Measurements from ENCODE around the gene TFB2M. TPM values are rescaled to one million over a fixed set of nuclear protein-coding genes. Genes with fewer than 3 reads are reported as not detected.

The TFB2M gene
- total and polyA plus RNA-seq, 7 experiments from 2014 or later, result 9.5 to 18.2 (median 10.8) TPM

DNA sequence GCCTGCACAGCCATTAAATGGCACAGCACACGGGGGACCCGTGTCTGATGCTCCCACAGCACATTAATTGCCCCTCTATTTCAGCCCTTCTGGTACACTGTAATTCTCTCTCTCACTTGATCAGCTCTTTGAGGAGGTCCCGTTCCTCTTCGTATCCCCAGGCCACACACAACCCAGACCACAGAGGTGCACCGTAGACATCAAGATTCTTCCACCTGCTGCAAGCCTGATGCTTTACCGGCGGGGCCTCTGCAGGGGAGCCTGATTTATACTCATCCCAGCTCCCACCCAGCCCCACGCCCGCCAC, 59.7 kb downstream of the TFB2M start:
- DNase-seq (no peak), ATAC-seq (peak; percentile 2)
- H3K4me1 Mint-ChIP-seq, result peaks cover 22 to 46% (median 30%) of the 10 kb centered on the region in 7 donors
- peak overlapping the region; percentile 88 to 96 (median 93) for H3K4me3 Mint-ChIP-seq
- H3K27ac ChIP-seq (ENCODE audit: low read depth, low read length), result peak overlapping the region; percentile 75
- peaks cover 4 to 6% of the 10 kb centered on the region in 2 donors for H3K4me1 ChIP-seq (ENCODE audit: control insufficient read depth in 2 of 2, insufficient read depth in 2 of 2, low read length in 2 of 2)
- CTCF ChIA-PET, result interaction anchor here (0.6 to 1.3 kb wide), 4 partner anchors 9 to 194 kb away, joined by 3 to 9 read pairs (median 6); no protein-coding TSS in a partner anchor
- H3K9me3 Mint-ChIP-seq, result no peaks in the 10 kb centered on the region
- H3K27me3 Mint-ChIP-seq, result no peaks in the 10 kb centered on the region
- H3K4me3 ChIP-seq (ENCODE audit: low read length), result peak overlapping the region; percentile 78
- intact Hi-C loops (cut with micrococcal nuclease), result loop anchor here (2.0 to 10.0 kb wide), 4 partner anchors 598 to 1852 kb away; partner anchors contain the start of genes DESI2 (in 1 of the 2), NLRP3 (in 1 of the 2) and ZNF669 (in 1 of the 2)
- POLR2A ChIA-PET, result interaction anchor here (1.3 to 1.9 kb wide), 3 partner anchors 9 to 61 kb away, joined by 4 to 5 read pairs (median 4); partner anchors contain the start of gene CNST
- no peaks in the 10 kb centered on the region for H3K36me3 ChIP-seq (ENCODE audit: control insufficient read depth in 2 of 3, insufficient read depth in 3 of 3, low read length in 3 of 3)
- H3K27me3 ChIP-seq (ENCODE audit: control insufficient read depth in 2 of 2, insufficient read depth in 2 of 2, low read length in 2 of 2), result no peaks in the 10 kb centered on the region
- H3K27ac Mint-ChIP-seq, result peak overlapping the region; percentile 75 to 94 (median 87)
- H3K36me3 Mint-ChIP-seq, result peaks cover 0 to 12% (median 0%) of the 10 kb centered on the region in 5 donors
- H3K9me3 ChIP-seq (ENCODE audit: control insufficient read depth in 2 of 3, low read length in 3 of 3), result no peaks in the 10 kb centered on the region

DNA sequence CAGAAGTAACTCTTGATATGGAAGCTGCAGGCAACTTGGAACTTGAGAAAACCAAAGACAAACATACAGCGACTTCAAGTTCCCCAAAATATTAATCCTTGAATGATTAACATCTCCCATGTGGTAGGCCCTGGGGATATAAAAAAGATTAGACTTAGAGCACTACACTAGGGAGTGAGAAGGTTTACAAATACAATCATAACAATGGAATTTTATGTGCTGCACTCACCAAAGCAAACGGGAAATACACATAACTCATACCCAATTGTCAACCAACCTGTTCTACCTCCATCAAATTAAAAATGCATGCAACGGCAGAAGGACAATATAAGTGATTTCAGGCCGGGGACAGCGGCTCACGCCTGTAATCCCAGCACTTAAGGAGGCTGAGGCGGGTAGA, 62.7 kb downstream of the TFB2M start:
- DNase-seq, result no peak
- no peak overlapping the region for H3K4me3 ChIP-seq (ENCODE audit: low read length)
- intact Hi-C loops (cut with micrococcal nuclease), result loop anchor here (10.0 kb wide), 3 partner anchors 601 to 1849 kb away; partner anchors contain the start of genes DESI2 (in 1 of the 2), NLRP3 (in 1 of the 2) and ZNF669 (in 1 of the 2)
- no peak overlapping the region for H3K27ac ChIP-seq (ENCODE audit: low read depth, low read length)
- Mint-ChIP-seq H3K4me1 (peaks cover 27 to 50% (median 30%) of the 10 kb centered on the region in 7 donors), H3K4me3 (no peak overlapping the region), H3K9me3 (no peaks in the 10 kb centered on the region), H3K27ac (peak overlapping the region in 1 of 9 donors; percentile 5), H3K27me3 (no peaks in the 10 kb centered on the region), H3K36me3 (peaks cover 0 to 12% (median 0%) of the 10 kb centered on the region in 5 donors)
- H3K36me3 ChIP-seq (ENCODE audit: control insufficient read depth in 2 of 3, insufficient read depth in 3 of 3, low read length in 3 of 3), result no peaks in the 10 kb centered on the region
- H3K27me3 ChIP-seq (ENCODE audit: control insufficient read depth in 2 of 2, insufficient read depth in 2 of 2, low read length in 2 of 2), result no peaks in the 10 kb centered on the region
- POLR2A ChIA-PET, result no interaction called here
- no peak for ATAC-seq
- CTCF ChIA-PET, result no interaction called here
- H3K9me3 ChIP-seq (ENCODE audit: control insufficient read depth in 2 of 3, low read length in 3 of 3), result no peaks in the 10 kb centered on the region
- peaks cover 4 to 6% of the 10 kb centered on the region in 2 donors for H3K4me1 ChIP-seq (ENCODE audit: control insufficient read depth in 2 of 2, insufficient read depth in 2 of 2, low read length in 2 of 2)

DNA sequence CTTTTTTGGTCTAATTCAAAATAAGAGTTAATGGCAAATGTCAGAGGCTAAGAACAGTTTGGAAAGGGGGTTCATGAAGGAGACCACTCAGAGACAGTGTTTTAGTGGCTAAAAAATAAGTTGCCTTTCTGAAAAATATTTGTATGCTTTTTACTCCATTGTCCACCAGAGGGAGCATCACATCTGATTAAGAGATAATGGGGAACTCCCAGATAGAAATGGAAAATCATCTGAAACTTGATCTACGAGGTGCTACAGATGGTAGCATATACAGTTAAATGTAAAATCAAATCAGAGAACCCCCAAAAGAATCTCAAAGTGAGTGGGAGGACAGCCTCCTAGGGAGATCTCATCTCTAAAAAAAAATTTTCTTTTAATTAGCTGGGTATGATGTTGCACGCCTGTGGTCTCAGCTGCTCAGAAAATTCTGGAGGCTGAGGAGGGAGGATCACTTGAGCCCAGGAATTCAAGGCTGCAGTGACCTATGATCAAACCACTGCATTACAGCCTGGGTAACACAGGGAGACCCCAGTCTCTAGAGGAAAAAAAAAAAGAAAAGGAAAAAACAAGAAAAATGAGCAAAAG, 68.6 kb downstream of the TFB2M start:
- Histone ChIP-seq H3K27me3 (ENCODE audit: control insufficient read depth in 2 of 2, insufficient read depth in 2 of 2, low read length in 2 of 2) (no peaks in the 10 kb centered on the region), H3K9me3 (ENCODE audit: control insufficient read depth in 2 of 3, low read length in 3 of 3) (no peaks in the 10 kb centered on the region), H3K36me3 (ENCODE audit: control insufficient read depth in 2 of 3, insufficient read depth in 3 of 3, low read length in 3 of 3) (no peaks in the 10 kb centered on the region), H3K4me3 (ENCODE audit: low read length) (no peak overlapping the region), H3K27ac (ENCODE audit: low read depth, low read length) (no peak overlapping the region), H3K4me1 (ENCODE audit: control insufficient read depth in 2 of 2, insufficient read depth in 2 of 2, low read length in 2 of 2) (peaks cover 0 to 4% of the 10 kb centered on the region in 2 donors)
- ATAC-seq (peak; percentile 86), DNase-seq (peak in 7 of 9 donors; percentile 46 to 74 (median 65))
- Mint-ChIP-seq H3K27me3 (no peaks in the 10 kb centered on the region), H3K9me3 (no peaks in the 10 kb centered on the region), H3K36me3 (peaks cover 0 to 4% (median 0%) of the 10 kb centered on the region in 5 donors), H3K4me3 (no peak overlapping the region), H3K4me1 (peaks cover 7 to 25% (median 21%) of the 10 kb centered on the region in 7 donors), H3K27ac (peak overlapping the region in 4 of 9 donors; percentile 33 to 74 (median 49))
- ChIA-PET CTCF (interaction anchor here (0.6 to 1.2 kb wide), 11 partner anchors 8 to 988 kb away, joined by 3 to 9 read pairs (median 4); partner anchors contain the start of gene SMYD3), POLR2A (interaction anchor here (0.6 to 0.9 kb wide), 4 partner anchors 9 to 341 kb away, joined by 3 to 5 read pairs (median 4); partner anchors contain the start of gene SMYD3)
- intact Hi-C loops (cut with micrococcal nuclease), result loop anchor here (1.0 to 10.0 kb wide), 9 partner anchors 10 to 1633 kb away; partner anchors contain the start of genes SMYD3 (in 2 of the 2) and HNRNPU (in 1 of the 2)

DNA sequence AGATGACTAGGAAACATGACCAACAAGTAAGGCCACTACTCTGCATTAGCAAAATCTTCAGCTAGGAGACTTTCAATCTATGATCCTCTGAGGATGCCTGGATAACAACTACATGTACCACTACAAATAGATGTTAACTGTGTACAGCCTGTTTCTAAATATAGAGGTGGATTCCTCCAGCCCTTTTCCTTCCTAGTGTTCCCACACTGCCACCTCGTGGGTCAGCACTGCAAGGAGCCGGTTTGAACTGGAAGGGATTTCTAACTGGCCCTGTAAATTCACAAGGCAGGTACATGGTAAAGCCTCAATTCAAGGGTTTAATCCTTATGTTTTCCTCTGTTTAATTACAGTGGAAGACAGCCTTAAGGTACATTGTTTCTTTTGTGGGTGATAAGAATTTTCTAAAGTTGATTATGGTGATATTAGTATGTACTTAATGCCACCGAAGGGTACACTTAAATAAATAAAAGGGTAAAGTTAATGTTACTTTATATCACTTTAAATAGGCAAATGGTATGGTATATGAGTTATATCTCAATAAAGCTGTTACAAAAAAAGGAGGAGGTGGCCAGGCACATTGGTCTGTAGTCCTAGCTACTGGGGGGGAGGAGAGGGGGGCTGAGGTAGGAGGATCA, 73.3 kb downstream of the TFB2M start:
- H3K4me1 Mint-ChIP-seq, result peaks cover 2 to 13% (median 9%) of the 10 kb centered on the region in 7 donors
- no peaks in the 10 kb centered on the region for H3K36me3 ChIP-seq (ENCODE audit: control insufficient read depth in 2 of 3, insufficient read depth in 3 of 3, low read length in 3 of 3)
- peak; percentile 50 for ATAC-seq
- no peaks in the 10 kb centered on the region for H3K9me3 ChIP-seq (ENCODE audit: control insufficient read depth in 2 of 3, low read length in 3 of 3)
- H3K27me3 Mint-ChIP-seq, result no peaks in the 10 kb centered on the region
- peaks cover 0 to 15% (median 0%) of the 10 kb centered on the region in 5 donors for H3K36me3 Mint-ChIP-seq
- peaks cover 0 to 4% of the 10 kb centered on the region in 2 donors for H3K4me1 ChIP-seq (ENCODE audit: control insufficient read depth in 2 of 2, insufficient read depth in 2 of 2, low read length in 2 of 2)
- no peaks in the 10 kb centered on the region for H3K27me3 ChIP-seq (ENCODE audit: control insufficient read depth in 2 of 2, insufficient read depth in 2 of 2, low read length in 2 of 2)
- H3K27ac ChIP-seq (ENCODE audit: low read depth, low read length), result no peak overlapping the region
- H3K4me3 ChIP-seq (ENCODE audit: low read length), result no peak overlapping the region
- H3K9me3 Mint-ChIP-seq, result no peaks in the 10 kb centered on the region
- no peak overlapping the region for H3K27ac Mint-ChIP-seq
- ChIA-PET CTCF (interaction anchor here (0.5 to 1.4 kb wide), 10 partner anchors 13 to 1339 kb away, joined by 3 to 9 read pairs (median 4); no protein-coding TSS in a partner anchor), POLR2A (interaction anchor here (0.5 kb wide), 1 partner anchor 1213 kb away, joined by 3 read pairs; no protein-coding TSS in a partner anchor)
- H3K4me3 Mint-ChIP-seq, result no peak overlapping the region
- peak in 5 of 9 donors; percentile 12 to 49 (median 16) for DNase-seq
- intact Hi-C loops (cut with micrococcal nuclease), result loop anchor here (1.0 to 10.0 kb wide), 3 partner anchors 375 to 1628 kb away; partner anchors contain the start of gene HNRNPU (in 1 of the 2)

DNA sequence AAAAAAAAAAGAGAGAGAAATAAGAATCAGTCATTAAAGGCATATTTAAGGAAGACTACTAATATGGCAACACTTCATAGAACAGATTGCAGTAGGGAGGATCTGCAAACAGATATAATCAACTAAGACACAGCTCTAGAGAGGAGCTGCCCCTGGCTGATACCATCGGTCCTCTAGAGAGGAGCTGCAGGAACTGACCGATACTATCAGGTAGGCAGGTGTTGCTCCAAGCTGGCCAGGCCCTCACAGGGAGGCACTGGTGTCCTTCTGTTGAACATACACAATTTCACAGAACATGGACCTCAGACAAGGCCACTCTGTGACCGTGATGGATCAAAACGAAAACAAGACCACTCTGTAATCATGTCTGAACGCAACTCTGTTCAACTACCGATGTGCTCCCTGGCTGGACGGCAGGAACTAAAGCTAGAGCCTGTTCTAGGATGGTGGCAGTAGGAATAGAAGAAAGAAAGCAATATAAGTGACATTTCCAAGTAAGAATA, 74.5 kb downstream of the TFB2M start:
- Mint-ChIP-seq H3K9me3 (no peaks in the 10 kb centered on the region), H3K27ac (no peak overlapping the region), H3K4me3 (no peak overlapping the region), H3K27me3 (no peaks in the 10 kb centered on the region), H3K36me3 (peaks cover 0 to 16% (median 0%) of the 10 kb centered on the region in 5 donors), H3K4me1 (peaks cover 4 to 11% (median 7%) of the 10 kb centered on the region in 7 donors)
- CTCF ChIA-PET, result interaction anchor here (0.6 to 1.4 kb wide), 4 partner anchors 12 to 1338 kb away, joined by 3 to 9 read pairs (median 6); no protein-coding TSS in a partner anchor
- Histone ChIP-seq H3K9me3 (ENCODE audit: control insufficient read depth in 2 of 3, low read length in 3 of 3) (no peaks in the 10 kb centered on the region), H3K4me1 (ENCODE audit: control insufficient read depth in 2 of 2, insufficient read depth in 2 of 2, low read length in 2 of 2) (no peaks in the 10 kb centered on the region), H3K36me3 (ENCODE audit: control insufficient read depth in 2 of 3, insufficient read depth in 3 of 3, low read length in 3 of 3) (no peaks in the 10 kb centered on the region), H3K27ac (ENCODE audit: low read depth, low read length) (no peak overlapping the region), H3K4me3 (ENCODE audit: low read length) (no peak overlapping the region), H3K27me3 (ENCODE audit: control insufficient read depth in 2 of 2, insufficient read depth in 2 of 2, low read length in 2 of 2) (no peaks in the 10 kb centered on the region)
- intact Hi-C loops (cut with micrococcal nuclease), result loop anchor here (1.0 to 10.0 kb wide), 3 partner anchors 374 to 1627 kb away; partner anchors contain the start of gene HNRNPU (in 1 of the 2)
- ATAC-seq, result no peak
- POLR2A ChIA-PET, result interaction anchor here (0.6 kb wide), 1 partner anchor 414 kb away, joined by 4 read pairs; no protein-coding TSS in a partner anchor
- DNase-seq, result no peak
